K562 (cell line): Measurements from ENCODE around the gene MYO1H. TPM values are rescaled to one million over a fixed set of nuclear protein-coding genes. Genes with fewer than 3 reads are reported as not detected.

Experiments used
- ATAC-seq: fragments of 200-7000 bp; cut with Tn5 transposase; 3 replicates; pipeline ENCODE4 v1.9.1; 2020; ENCODE audit warnings: moderate library complexity
- BruUV-seq: library from RNA; stranded (reverse); fragments of 400-500 nt; replicated peaks from 2 replicates; lab custom pipeline; 2021; lab: Mats Ljungman, UMichigan
- CTCF ChIA-PET: fragments of 300-600 bp; formaldehyde crosslinking; extraction: SDS; loops from one replicate; lab custom pipeline; 2021; ENCODE audit warnings: low intra/inter-chr PET ratio; lab: Yijun Ruan, JAX
- POLR2A ChIA-PET: fragments of 300-600, 350-650 bp; sonication (Branson Sonifier 250); formaldehyde crosslinking; extraction: SDS; loops from one replicate; lab custom pipeline; 2021; ENCODE audit warnings: antibody characterized with exemption, inconsistent platforms; lab: Yijun Ruan, JAX
- DNase-seq, 4 experiments: peaks; one replicate each; pipeline versions ENCODE4 v3.0.0 to v3.0.0-alpha.2; 2011 to 2018; ENCODE audit warnings: low spot score in 3 of 4, mixed read lengths in 3 of 4; ENCODE audit errors: extremely low read depth in 1 of 4
- FAIRE-seq: peaks from 2 replicates; lab custom pipeline; 2011; peaks lifted over from hg19 to GRCh38; lab: Jason Lieb, UNC
- H2AFZ ChIP-seq: 2 replicates; pipeline ENCODE4 v1.6.0; 2011; ENCODE audit warnings: low read depth, low read length, control low read depth, inconsistent platforms
- H3K27ac ChIP-seq: fragments of 200-600 bp; 3 replicates; pipeline ENCODE4 v1.8.0; 2011; ENCODE audit warnings: low read depth, mild to moderate bottlenecking, control low read depth, inconsistent platforms, low read length, moderate library complexity, mixed read lengths; ENCODE audit errors: extremely low read depth
- H3K27me3 ChIP-seq, 2 experiments: fragments of 300-600 bp in 1 of 2; 2 replicates in 1 of 2; 3 replicates in 1 of 2; pipeline versions ENCODE4 v1.6.0 to v1.8.0; 2011; ENCODE audit warnings: inconsistent platforms in 2 of 2, low read length in 2 of 2, mild to moderate bottlenecking in 1 of 2, mixed read lengths in 1 of 2, moderate library complexity in 1 of 2; ENCODE audit not compliant: control insufficient read depth in 2 of 2, insufficient read depth in 2 of 2
- H3K36me3 ChIP-seq: fragments of 300-600 bp; 3 replicates; pipeline ENCODE4 v1.8.0; 2011; ENCODE audit warnings: mild to moderate bottlenecking, low read length, inconsistent platforms; ENCODE audit not compliant: control insufficient read depth, insufficient read depth
- H3K4me1 ChIP-seq, 2 experiments: fragments of 200-600 bp in 1 of 2; replicated peaks in 1 of 2; 2 replicates in 1 of 2; 3 replicates in 1 of 2; pipeline versions ENCODE4 v1.5.1 to v1.8.0; 2011; ENCODE audit warnings: inconsistent platforms in 2 of 2, low read length in 2 of 2, mild to moderate bottlenecking in 1 of 2, mixed read lengths in 1 of 2, moderate library complexity in 1 of 2; ENCODE audit not compliant: control insufficient read depth in 2 of 2, insufficient read depth in 2 of 2
- H3K4me2 ChIP-seq: 2 replicates; pipeline ENCODE4 v1.6.1; 2011; ENCODE audit warnings: low read length, control low read depth, inconsistent platforms, mixed read lengths; ENCODE audit not compliant: insufficient read depth
- H3K4me3 ChIP-seq: fragments of 200-600 bp; sonication (generic), shearing (Covaris generic); 2 replicates; pipeline ENCODE4 v1.5.1; 2016; ENCODE audit warnings: control low read depth, inconsistent platforms
- H3K79me2 ChIP-seq: fragments of 200-600 bp; 3 replicates; pipeline ENCODE4 v1.8.0; 2011; ENCODE audit warnings: low read length, inconsistent platforms; ENCODE audit not compliant: control insufficient read depth, insufficient read depth
- H3K9ac ChIP-seq, 2 experiments: 2 replicates each; pipeline versions ENCODE4 v1.6.0 to v1.6.1; 2011; ENCODE audit warnings: low read depth in 2 of 2, low read length in 2 of 2, control low read depth in 1 of 2, inconsistent platforms in 1 of 2, mild to moderate bottlenecking in 1 of 2, mixed read lengths in 1 of 2; ENCODE audit not compliant: insufficient read depth in 1 of 2
- H3K9me1 ChIP-seq: one replicate; pipeline ENCODE4 v1.6.0; 2011; ENCODE audit warnings: inconsistent platforms, mild to moderate bottlenecking, low read length, moderate library complexity; ENCODE audit not compliant: control insufficient read depth, insufficient read depth
- H3K9me3 ChIP-seq: replicated peaks from 2 replicates; pipeline ENCODE4 v1.5.1; 2011; ENCODE audit warnings: low read depth, low read length, inconsistent platforms; ENCODE audit not compliant: control insufficient read depth, insufficient read depth
- H4K20me1 ChIP-seq: replicated peaks from 2 replicates; pipeline ENCODE4 v1.6.1; 2011; ENCODE audit warnings: low read length, inconsistent platforms, mixed read lengths; ENCODE audit not compliant: control insufficient read depth, insufficient read depth
- CBFA2T3 ChIP-seq: fragments of 450-650 bp; IDR thresholded peaks from 2 replicates; pipeline ENCODE4 v1.6.1; 2017
- E2F4 ChIP-seq: sonication (generic); formaldehyde crosslinking; IDR thresholded peaks from 2 replicates; pipeline ENCODE4 v1.8.0; 2022; ENCODE audit warnings: mild to moderate bottlenecking, low read depth, missing genetic modification reagents
- ELK3 ChIP-seq: fragments of 450-650 bp; formaldehyde crosslinking; IDR thresholded peaks from 2 replicates; pipeline ENCODE4 v1.4.0; 2020; ENCODE audit warnings: mild to moderate bottlenecking
- HDAC6 ChIP-seq: IDR thresholded peaks from 2 replicates; pipeline ENCODE4 v1.6.1; 2012; ENCODE audit warnings: low read depth, mild to moderate bottlenecking, control low read depth, inconsistent platforms, low read length, moderate library complexity
- RBM39 ChIP-seq: fragments of 200-400 bp; formaldehyde crosslinking; optimal IDR thresholded peaks from 2 replicates; pipeline ENCODE3; 2018; ENCODE audit warnings: low read depth, low read length
- SIRT6 ChIP-seq: IDR thresholded peaks from one replicate; pipeline ENCODE4 v1.6.1; 2012; ENCODE audit warnings: low read depth, mild to moderate bottlenecking, control low read depth, inconsistent platforms, low read length, moderate library complexity
- ZBTB5 ChIP-seq: fragments of 450-650 bp; IDR thresholded peaks from 2 replicates; pipeline ENCODE4 v1.6.1; 2017; ENCODE audit warnings: antibody characterized with exemption
- ZFPM2 ChIP-seq: fragments of 250-450 bp; sonication (Bioruptor Pico); IDR thresholded peaks from 2 replicates; pipeline ENCODE4 v1.5.1; 2022; ENCODE audit warnings: mild to moderate bottlenecking
- ZHX1 ChIP-seq: fragments of 150-350 bp; conservative IDR thresholded peaks from 2 replicates; pipeline ENCODE4 v1.6.1; 2014; ENCODE audit warnings: low read length
- WGBS: fragments of 100-300 bp; shearing (Covaris generic); methylation state at CpG from one replicate; pipeline ENCODE4 v1.1.6; 2016; ENCODE audit warnings: low coverage, mixed read lengths; ENCODE audit not compliant: insufficient coverage; ENCODE audit errors: missing lambda C conversion rate; 5-methylcytosine and 5-hydroxymethylcytosine counted together
- in situ Hi-C: fragments of 300-500 bp; cut with MboI; formaldehyde crosslinking; loops from 4 replicates; pipeline ENCODE4 v1.15.0; 2018; ENCODE audit warnings: inconsistent platforms, mixed read lengths
- intact Hi-C: fragments of 100-400 bp; cut with micrococcal nuclease; formaldehyde crosslinking; loops from 2 replicates; pipeline ENCODE4 v1.14.2; 2022
- polyA plus RNA-seq, 8 experiments: library from polyadenylated mRNA; depleted of rRNA in 4 of 8; stranded (reverse) in 5 of 8; unstranded in 3 of 8; fragments of >200 nt; fragmentation: Nextera tagmentation in 2 of 8; fragmentation: Illumina TruSeq in 1 of 8; extraction: Ambion mirVana in 2 of 8; extraction: Trizol in 1 of 8; gene quantifications; 2 replicates each; pipeline versions ENCODE4 v1.2.1 to v1.2.3, GENCODE V29; 2011 to 2014; ENCODE audit warnings: inconsistent platforms in 1 of 8, missing spikeins in 1 of 8
- total RNA-seq, 7 experiments: library from RNA; depleted of rRNA in 6 of 7; stranded (reverse); fragments of >200 nt in 6 of 7; fragmentation: Illumina TruSeq in 2 of 7; extraction: Trizol in 2 of 7; gene quantifications; 2 replicates each; pipeline versions ENCODE4 v1.2.1 to v1.2.3, GENCODE V29; 2011 to 2021; ENCODE audit warnings: low replicate concordance in 1 of 7
- TF ChIP-seq, protein P1 (sequence below), 2 experiments: fragments of 450-650 bp in 1 of 2; sonication (generic) in 1 of 2; formaldehyde crosslinking in 1 of 2; IDR thresholded peaks in 1 of 2; conservative IDR thresholded peaks in 1 of 2; 2 replicates each; pipeline versions ENCODE4 v1.6.1 to v1.8.1; 2016 to 2023; ENCODE audit warnings: mild to moderate bottlenecking in 2 of 2, moderate library complexity in 2 of 2, inconsistent platforms in 1 of 2, missing genetic modification reagents in 1 of 2

Gene MYO1H
- total and polyA plus RNA-seq, 9 of the 15 experiments (the other 6 are each of a cell fraction or from before 2014, with no cell fraction given), result not detected

- no peak overlapping the region for H3K27ac ChIP-seq
- H2AFZ ChIP-seq, result no peak overlapping the region
- WGBS, result 2% methylated on average over 20 of the region's 20 CpGs
- H3K27me3 ChIP-seq, result peaks cover 24 to 39% of the 10 kb centered on the region in 2 experiments
- no peaks in the 10 kb centered on the region for H3K4me1 ChIP-seq
- no peak overlapping the region for H3K9ac ChIP-seq
- no peaks in the 10 kb centered on the region for H3K9me1 ChIP-seq
- no peaks in the 10 kb centered on the region for H3K9me3 ChIP-seq
- H4K20me1 ChIP-seq, result no peaks in the 10 kb centered on the region; the same call in 1 of the 2 replicates
- no peak for DNase-seq
- BruUV-seq, result no TSS peak
- no peak overlapping the region for H3K4me3 ChIP-seq
- in situ Hi-C loops (no loop called here), intact Hi-C loops (no loop called here)
- H3K36me3 ChIP-seq, result no peaks in the 10 kb centered on the region
- H3K4me2 ChIP-seq, result no peak overlapping the region
- no peak for TF ChIP-seq ZHX1
- TF ChIP-seq SIRT6, result no peak
- TF ChIP-seq, protein P1, sequence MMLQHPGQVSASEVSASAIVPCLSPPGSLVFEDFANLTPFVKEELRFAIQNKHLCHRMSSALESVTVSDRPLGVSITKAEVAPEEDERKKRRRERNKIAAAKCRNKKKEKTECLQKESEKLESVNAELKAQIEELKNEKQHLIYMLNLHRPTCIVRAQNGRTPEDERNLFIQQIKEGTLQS (IDR thresholded peaks at IDR 0.05), result no peak
- TF ChIP-seq, protein P1 (CRISPR knock-in tag; conservative IDR thresholded peaks at IDR 0.05), result no peak
- no peak for TF ChIP-seq HDAC6
- TF ChIP-seq ZFPM2 (CRISPR knock-in tag), result no peak
- TF ChIP-seq CBFA2T3, result no peak
- TF ChIP-seq ELK3 (CRISPR knock-in tag), result no peak
- TF ChIP-seq E2F4 (CRISPR knock-in tag), result no peak
- TF ChIP-seq ZBTB5, result no peak
- no peak for TF ChIP-seq RBM39
- H3K79me2 ChIP-seq, result no peaks in the 10 kb centered on the region
- no peak for FAIRE-seq
- POLR2A ChIA-PET, result interaction anchor here (0.6 kb wide), 1 partner anchor 599 kb away, joined by 3 read pairs; no protein-coding TSS in a partner anchor
- no peak for ATAC-seq
- CTCF ChIA-PET, result no interaction called here
These were observed 11.5 kb downstream of the MYO1H start for GRCh38 chr12:109359131-109359690.
